ENCODE data around the gene CELSR1. TPM values are rescaled to one million over a fixed set of nuclear protein-coding genes. Genes with fewer than 3 reads are reported as not detected.

CELSR1 gene
- total RNA-seq, 1 experiment from 2014 or later, result 14.2 TPM

- ATAC-seq, result no peak
- POLR2A ChIA-PET (ENCODE audit: unreplicated experiment), result no interaction called here
- Histone ChIP-seq H4K20me1 (ENCODE audit: low read length) (no peaks in the 10 kb centered on the region), H3K4me3 (ENCODE audit: low read length) (no peak overlapping the region), H3K27me3 (ENCODE audit: low read length) (no peaks in the 10 kb centered on the region), H3K4me2 (ENCODE audit: low read length) (no peak overlapping the region), H3K4me1 (ENCODE audit: insufficient read depth, low read length) (peaks cover 8% of the 10 kb centered on the region; the same call in 1 of the 2 replicates), H3K9ac (ENCODE audit: low read length) (no peak overlapping the region), H3K9me2 (replicated peaks; ENCODE audit: low read length) (no peaks in the 10 kb centered on the region), H3K79me2 (ENCODE audit: low read length) (no peaks in the 10 kb centered on the region), H3K27ac (ENCODE audit: low read length) (no peak overlapping the region), H3F3A (ENCODE audit: low read length, unreplicated experiment) (no peaks in the 10 kb centered on the region), H3K36me3 (ENCODE audit: low read depth, low read length) (no peaks in the 10 kb centered on the region), H2AFZ (ENCODE audit: low read length) (no peak overlapping the region), H3K9me3 (ENCODE audit: low read length) (no peaks in the 10 kb centered on the region)
- no TSS peak for BruUV-seq (replicated peaks)
- intact Hi-C loops (cut with micrococcal nuclease), result no loop called here
- CTCF ChIA-PET, result interaction anchor here (1.0 kb wide), 1 partner anchor 25 kb away, joined by 4 read pairs; no protein-coding TSS in a partner anchor
- no peak for TF ChIP-seq EZH2 (IDR thresholded peaks at IDR 0.05; ENCODE audit: low read length, unreplicated experiment)
- TF ChIP-seq EZH2phosphoT487 (IDR thresholded peaks at IDR 0.05; ENCODE audit: borderline replicate concordance, low read length), result no peak
- no peak for TF ChIP-seq CTCF (conservative IDR thresholded peaks at IDR 0.05; ENCODE audit: low read depth, low read length)
- no peak for DNase-seq
Measured at GRCh38 chr22:46392137-46392844, 145.1 kb downstream of the CELSR1 start.

GRCh38 chr22:46391486-46392136 lies 145.8 kb downstream of the CELSR1 start:
- Histone ChIP-seq H2AFZ (ENCODE audit: low read length) (no peak overlapping the region; the same call in 1 of the 2 replicates), H3K9me3 (ENCODE audit: low read length) (no peaks in the 10 kb centered on the region), H3F3A (ENCODE audit: low read length, unreplicated experiment) (no peaks in the 10 kb centered on the region), H4K20me1 (ENCODE audit: low read length) (no peaks in the 10 kb centered on the region), H3K9ac (ENCODE audit: low read length) (no peak overlapping the region), H3K4me1 (ENCODE audit: insufficient read depth, low read length) (peaks cover 8% of the 10 kb centered on the region; the same call in 1 of the 2 replicates), H3K4me3 (ENCODE audit: low read length) (no peak overlapping the region), H3K36me3 (ENCODE audit: low read depth, low read length) (no peaks in the 10 kb centered on the region), H3K27me3 (ENCODE audit: low read length) (no peaks in the 10 kb centered on the region), H3K9me2 (replicated peaks; ENCODE audit: low read length) (no peaks in the 10 kb centered on the region), H3K4me2 (ENCODE audit: low read length) (0 out of 2 replicates have a peak overlapping the region, but pooled peaks have one; percentile 84), H3K27ac (ENCODE audit: low read length) (no peak overlapping the region), H3K79me2 (ENCODE audit: low read length) (no peaks in the 10 kb centered on the region)
- no peak for ATAC-seq
- intact Hi-C loops (cut with micrococcal nuclease), result no loop called here
- BruUV-seq (replicated peaks), result no TSS peak
- DNase-seq, result no peak
- POLR2A ChIA-PET (ENCODE audit: unreplicated experiment), result no interaction called here
- TF ChIP-seq EZH2phosphoT487 (IDR thresholded peaks at IDR 0.05; ENCODE audit: borderline replicate concordance, low read length) (no peak), EZH2 (IDR thresholded peaks at IDR 0.05; ENCODE audit: low read length, unreplicated experiment) (no peak), CTCF (conservative IDR thresholded peaks at IDR 0.05; ENCODE audit: low read depth, low read length) (no peak)
- CTCF ChIA-PET, result no interaction called here

All from PC-3 (cell line).